Measurements from ENCODE around the gene IL20RB. TPM values are rescaled to one million over a fixed set of nuclear protein-coding genes. Genes with fewer than 3 reads are reported as not detected.
"Not testable (repeated sequence)": the region's sequence is repeated elsewhere in the genome, so short reads cannot be mapped to it uniquely, and the experiment has no call there.

IL20RB gene
- total and polyA plus RNA-seq, 10 donors, result 0.33 to 3.1 (median 0.85) TPM

GRCh38 chr3:136958939-136959338, 1.2 kb downstream of the IL20RB start:
- H3K4me1 ChIP-seq, result peaks cover 0 to 11% (median 0%) of the 10 kb centered on the region in 6 donors
- TF ChIP-seq CTCF (IDR thresholded peaks at IDR 0.05 in 8 of 11, conservative IDR thresholded peaks at IDR 0.05 in 3 of 11) (no peak), POLR2AphosphoS5 (IDR thresholded peaks at IDR 0.05) (no peak), POLR2A (IDR thresholded peaks at IDR 0.05) (no peak)
- H3K9me3 ChIP-seq, result no peaks in the 10 kb centered on the region
- no peak for DNase-seq
- no peaks in the 10 kb centered on the region for H3K27me3 ChIP-seq (replicated peaks in 1 of 7)
- H3K36me3 ChIP-seq, result no peaks in the 10 kb centered on the region
- no peak overlapping the region for H3K27ac ChIP-seq
- 70 to 80% (median 78%) methylated on average over 2 of the region's 2 CpGs for WGBS, 5 donors
- intact Hi-C loops (cut with DNase I; ENCODE audit: low total_unique reads), result no loop called here
- no peak overlapping the region for H3K4me3 ChIP-seq

- Histone ChIP-seq H3K9me3 (no peaks in the 10 kb centered on the region), H3K4me3 (no peak overlapping the region), H3K27me3 (replicated peaks in 1 of 7) (no peaks in the 10 kb centered on the region), H3K36me3 (no peaks in the 10 kb centered on the region), H3K4me1 (peaks cover 0 to 10% (median 0%) of the 10 kb centered on the region in 6 donors), H3K27ac (no peak overlapping the region)
- 93 to 98% (median 93%) methylated on average over 6 of the region's 6 CpGs for WGBS, 5 donors
- TF ChIP-seq POLR2AphosphoS5 (IDR thresholded peaks at IDR 0.05) (no peak), POLR2A (IDR thresholded peaks at IDR 0.05) (no peak), CTCF (IDR thresholded peaks at IDR 0.05 in 8 of 11, conservative IDR thresholded peaks at IDR 0.05 in 3 of 11) (no peak)
- intact Hi-C loops (cut with DNase I; ENCODE audit: low total_unique reads), result no loop called here
- no peak for DNase-seq
These were observed 1.8 kb downstream of the IL20RB start for GRCh38 chr3:136959599-136959998.

GRCh38 chr3:136960838-136961836, 3.4 kb downstream of the IL20RB start:
- no peaks in the 10 kb centered on the region for H3K27me3 ChIP-seq (replicated peaks in 1 of 7)
- intact Hi-C loops (cut with DNase I; ENCODE audit: low total_unique reads), result no loop called here
- 86 to 92% (median 91%) methylated on average over 4 of the region's 4 CpGs for whole genome bisulfite sequencing, 5 donors
- no peaks in the 10 kb centered on the region for H3K4me1 ChIP-seq
- H3K27ac ChIP-seq, result no peak overlapping the region
- no peak overlapping the region for H3K4me3 ChIP-seq
- no peaks in the 10 kb centered on the region for H3K9me3 ChIP-seq
- H3K36me3 ChIP-seq, result no peaks in the 10 kb centered on the region
- no peak for DNase-seq
- TF ChIP-seq POLR2AphosphoS5 (IDR thresholded peaks at IDR 0.05), result no peak
- TF ChIP-seq CTCF (IDR thresholded peaks at IDR 0.05 in 8 of 11, conservative IDR thresholded peaks at IDR 0.05 in 3 of 11), result no peak
- TF ChIP-seq POLR2A (IDR thresholded peaks at IDR 0.05), result no peak

GRCh38 chr3:136962927-136963326, 5.1 kb downstream of the IL20RB start:
- TF ChIP-seq CTCF (IDR thresholded peaks at IDR 0.05 in 8 of 11, conservative IDR thresholded peaks at IDR 0.05 in 3 of 11) (no peak), POLR2AphosphoS5 (IDR thresholded peaks at IDR 0.05) (no peak)
- H3K9me3 ChIP-seq, result no peaks in the 10 kb centered on the region
- H3K4me1 ChIP-seq, result no peaks in the 10 kb centered on the region
- no peak for DNase-seq
- H3K27me3 ChIP-seq (replicated peaks in 1 of 7), result no peaks in the 10 kb centered on the region
- 81 to 95% (median 89%) methylated on average over 1 of the region's 1 CpG for whole genome bisulfite sequencing, 5 donors
- H3K4me3 ChIP-seq, result no peak overlapping the region
- H3K27ac ChIP-seq, result no peak overlapping the region
- H3K36me3 ChIP-seq, result no peaks in the 10 kb centered on the region
- intact Hi-C loops (cut with DNase I; ENCODE audit: low total_unique reads), result no loop called here

GRCh38 chr3:136969539-136969938, 11.8 kb downstream of the IL20RB start:
- DNase-seq; H3K27me3 ChIP-seq (replicated peaks in 1 of 7); H3K27ac ChIP-seq; H3K36me3 ChIP-seq; intact Hi-C loops (cut with DNase I; ENCODE audit: low total_unique reads); H3K4me3 ChIP-seq; H3K4me1 ChIP-seq: not testable (repeated sequence)
- 87 to 100% (median 94%) methylated on average over 6 to 7 of the region's 14 CpGs for WGBS, 5 donors
- H3K9me3 ChIP-seq, result peaks cover 3 to 16% (median 12%) of the 10 kb centered on the region in 8 donors

All from spleen (tissue), 11 donors.